HG03064 (cell line): ENCODE data around the gene LRIG1.

ENCODE experiments used
- ATAC-seq: cut with Tn5 transposase; IDR thresholded peaks from one replicate; pipeline ENCODE4 v1.9.1; 2021; ENCODE audit warnings: low read depth; ENCODE audit not compliant: unreplicated experiment

Gene LRIG1

DNA sequence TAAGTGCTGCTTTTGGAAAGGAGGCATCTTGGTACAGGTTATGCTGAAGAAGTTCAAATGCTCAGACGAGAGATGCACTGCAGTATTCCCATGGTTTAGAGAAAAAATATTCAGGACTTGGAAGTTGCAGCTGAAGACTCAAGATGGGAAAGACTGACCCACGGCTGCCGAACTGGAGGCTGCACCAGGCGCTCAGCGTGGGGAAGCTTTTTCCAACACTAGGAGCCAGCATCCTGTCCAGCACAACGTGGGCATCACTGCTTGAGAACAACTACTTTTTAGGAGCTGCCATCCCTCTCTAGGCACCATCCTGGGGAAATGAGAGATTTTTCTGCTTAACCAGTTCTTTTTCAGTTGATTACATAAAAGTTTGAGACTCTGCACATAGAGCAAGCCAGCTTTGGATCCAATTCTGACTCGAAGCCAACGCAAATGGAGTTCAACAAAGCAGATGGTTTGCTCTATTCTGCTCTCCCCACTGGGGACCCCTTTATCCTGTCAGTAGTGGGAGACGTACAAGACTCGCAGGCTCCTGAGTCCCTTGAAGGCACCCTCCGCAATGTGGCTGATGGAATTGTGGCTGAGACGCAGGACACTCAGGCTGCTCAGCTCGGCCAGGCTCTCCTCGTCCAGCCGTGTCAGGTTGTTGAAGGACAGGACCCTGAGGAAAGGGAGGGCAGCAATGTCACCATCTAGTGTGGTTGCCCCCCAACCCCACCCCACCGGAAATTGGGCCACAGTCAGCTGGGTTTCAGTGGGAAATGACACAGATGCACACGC lies 93.8 kb downstream of the LRIG1 start:
- ATAC-seq, result no peak

DNA sequence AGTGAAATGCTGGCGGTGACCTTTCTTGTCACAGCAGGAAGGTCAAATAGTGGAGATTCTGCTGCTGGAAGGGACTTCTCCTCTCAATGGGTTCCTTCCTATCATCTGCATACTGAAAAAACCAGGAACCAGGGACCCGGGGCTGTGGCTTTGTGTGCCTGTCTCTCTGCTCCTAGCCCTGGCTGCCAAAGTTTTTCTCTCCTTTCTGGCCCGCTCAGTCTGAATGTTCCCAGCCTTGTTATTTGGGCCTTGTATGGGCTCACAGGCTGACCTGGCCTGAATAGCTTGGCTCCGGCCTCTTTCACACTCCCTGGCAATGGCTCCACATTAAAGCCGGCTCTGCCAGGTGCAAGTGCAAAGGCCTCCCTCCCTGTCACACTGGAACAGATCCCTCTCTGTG lies 94.7 kb downstream of the LRIG1 start:
- no peak for ATAC-seq

DNA sequence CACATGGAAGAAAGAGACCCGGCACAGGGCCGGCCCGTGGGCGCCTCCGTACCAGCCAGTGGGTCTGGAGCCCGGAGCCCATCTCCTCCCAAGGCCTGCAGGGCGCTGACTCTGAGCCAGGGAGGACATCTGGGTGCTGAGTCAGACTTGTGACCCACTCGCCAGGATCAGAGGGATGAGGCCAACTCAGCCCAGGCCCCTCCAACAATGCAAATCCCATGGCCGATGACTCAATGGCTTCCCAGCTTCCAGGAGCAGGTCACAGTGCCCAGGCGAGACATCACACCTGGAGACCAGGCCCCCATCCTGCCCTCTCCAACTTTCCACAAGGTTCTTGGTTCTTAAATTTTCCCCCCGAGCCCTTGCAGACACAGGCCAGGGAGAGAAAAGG lies 95.1 kb downstream of the LRIG1 start:
- no peak for ATAC-seq

DNA sequence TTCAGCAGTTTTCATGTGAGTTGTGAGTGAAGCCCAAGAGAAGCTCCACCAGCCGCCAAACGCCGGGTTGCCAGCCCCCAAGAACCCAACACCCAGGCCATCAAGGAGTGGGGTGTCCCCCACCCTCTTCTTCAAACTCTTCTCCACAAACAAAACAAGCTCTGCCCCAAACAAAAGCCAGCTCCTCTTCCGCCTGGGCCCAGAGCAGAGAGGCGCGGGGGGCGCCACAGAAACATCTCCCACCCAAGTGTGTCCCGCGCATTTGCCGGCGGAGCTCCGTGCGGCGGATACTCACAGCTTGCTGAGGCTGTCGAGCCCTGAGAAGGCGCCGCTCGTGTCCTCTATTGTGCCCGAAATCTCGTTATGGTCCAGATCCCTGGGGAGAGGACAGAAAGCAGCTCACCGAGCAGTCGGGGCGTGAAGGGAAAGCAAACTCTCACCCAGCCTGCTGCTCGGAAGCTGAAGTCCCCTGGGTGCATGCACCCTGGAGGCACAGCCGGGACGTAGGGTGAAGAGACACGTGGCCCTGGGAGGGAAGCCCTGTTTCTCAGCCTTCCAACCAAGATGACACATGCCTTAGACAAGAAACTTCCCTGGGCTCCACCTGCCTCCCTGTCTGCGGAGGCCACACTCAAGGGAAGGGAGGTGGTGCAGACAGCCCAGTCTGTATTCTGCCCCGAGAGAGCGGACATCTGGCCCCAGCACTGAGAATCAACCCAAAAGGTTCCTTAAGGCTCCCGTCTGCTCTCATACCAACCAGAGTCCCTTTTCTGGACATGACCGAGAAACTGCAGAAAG lies 95.7 kb downstream of the LRIG1 start:
- ATAC-seq, result no peak

DNA sequence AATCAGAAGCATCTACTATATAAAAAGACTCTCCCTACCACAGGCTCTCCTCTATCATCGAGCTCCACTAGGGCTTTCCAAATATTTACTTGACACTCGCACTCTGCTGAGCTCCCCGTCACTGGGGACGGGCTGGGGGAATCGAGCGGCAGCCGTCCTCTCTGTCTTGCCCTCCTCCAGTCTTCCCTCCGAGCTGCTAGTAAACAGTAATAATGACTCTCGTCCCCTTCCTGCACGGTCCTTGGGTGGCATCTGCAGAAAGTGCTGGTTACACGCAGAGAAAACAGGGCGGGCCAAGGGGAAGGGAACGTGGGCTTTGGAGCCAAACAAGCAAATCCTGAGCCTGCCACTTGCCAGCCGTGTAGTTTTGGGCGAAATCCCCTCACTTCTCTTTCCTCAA lies 96.6 kb downstream of the LRIG1 start:
- no peak for ATAC-seq

DNA sequence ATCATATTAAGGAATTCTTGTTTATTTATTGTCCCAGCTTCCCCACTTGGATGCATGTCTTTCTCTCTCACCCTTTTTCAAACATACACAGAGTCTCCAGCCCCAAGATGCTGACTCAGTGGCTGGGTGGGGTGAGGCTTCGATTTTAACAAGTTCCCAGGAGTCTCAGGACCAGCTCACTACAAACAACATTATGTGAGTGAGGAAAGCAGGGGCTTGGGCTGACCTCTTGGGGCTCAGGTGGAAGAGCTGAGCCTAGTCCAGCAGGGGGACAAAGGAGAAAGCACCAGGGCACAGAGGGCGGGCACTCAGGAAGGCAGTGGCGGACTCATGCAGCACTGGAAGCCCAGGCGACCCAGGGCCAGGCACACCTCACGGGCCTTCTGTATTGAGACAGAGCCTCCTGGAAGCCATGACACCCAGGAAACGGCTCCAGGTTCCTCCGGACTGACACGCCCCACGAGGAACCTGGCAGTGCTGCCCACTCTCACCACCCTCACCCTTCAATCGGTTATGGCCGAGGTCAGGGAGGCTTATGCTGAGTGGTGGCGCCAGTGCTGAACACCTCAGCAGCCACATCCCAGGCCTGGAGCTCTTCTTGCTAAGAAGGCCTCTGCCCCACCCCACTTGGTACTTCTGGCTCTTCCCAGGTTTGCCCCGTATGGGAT lies 97.4 kb downstream of the LRIG1 start:
- no peak for ATAC-seq

DNA sequence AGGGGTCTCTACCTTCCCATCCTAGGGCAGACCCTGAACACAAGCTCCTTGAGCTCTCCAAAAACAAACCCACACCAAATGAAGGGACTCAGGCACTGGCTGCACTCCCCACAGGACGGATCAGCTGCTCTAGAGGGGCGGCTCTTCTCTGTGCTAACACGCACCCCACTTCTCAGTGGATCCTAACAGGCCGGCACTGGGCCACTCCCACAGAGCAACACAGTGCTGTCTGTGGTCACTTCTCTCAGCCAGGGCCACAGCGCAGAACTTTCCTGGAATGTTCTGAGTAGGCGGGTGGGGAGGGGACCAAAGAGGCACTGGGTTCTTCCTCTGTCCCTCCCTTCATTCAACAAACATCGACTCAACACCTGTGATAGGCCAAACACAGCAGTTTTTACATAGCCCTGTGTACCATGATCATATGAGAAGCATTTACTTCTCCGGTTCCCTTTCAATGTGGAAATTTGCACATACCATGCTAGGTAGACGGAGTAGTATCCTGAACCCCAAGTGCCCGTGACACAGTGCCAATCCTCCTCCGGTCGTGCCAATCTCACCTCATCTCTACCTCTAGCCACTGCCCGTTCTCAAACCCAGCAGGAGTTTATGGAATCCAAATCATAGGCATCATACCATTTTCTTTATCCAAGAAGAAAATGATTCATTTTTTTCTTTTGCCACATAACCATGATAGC lies 98.1 kb downstream of the LRIG1 start:
- no peak for ATAC-seq

DNA sequence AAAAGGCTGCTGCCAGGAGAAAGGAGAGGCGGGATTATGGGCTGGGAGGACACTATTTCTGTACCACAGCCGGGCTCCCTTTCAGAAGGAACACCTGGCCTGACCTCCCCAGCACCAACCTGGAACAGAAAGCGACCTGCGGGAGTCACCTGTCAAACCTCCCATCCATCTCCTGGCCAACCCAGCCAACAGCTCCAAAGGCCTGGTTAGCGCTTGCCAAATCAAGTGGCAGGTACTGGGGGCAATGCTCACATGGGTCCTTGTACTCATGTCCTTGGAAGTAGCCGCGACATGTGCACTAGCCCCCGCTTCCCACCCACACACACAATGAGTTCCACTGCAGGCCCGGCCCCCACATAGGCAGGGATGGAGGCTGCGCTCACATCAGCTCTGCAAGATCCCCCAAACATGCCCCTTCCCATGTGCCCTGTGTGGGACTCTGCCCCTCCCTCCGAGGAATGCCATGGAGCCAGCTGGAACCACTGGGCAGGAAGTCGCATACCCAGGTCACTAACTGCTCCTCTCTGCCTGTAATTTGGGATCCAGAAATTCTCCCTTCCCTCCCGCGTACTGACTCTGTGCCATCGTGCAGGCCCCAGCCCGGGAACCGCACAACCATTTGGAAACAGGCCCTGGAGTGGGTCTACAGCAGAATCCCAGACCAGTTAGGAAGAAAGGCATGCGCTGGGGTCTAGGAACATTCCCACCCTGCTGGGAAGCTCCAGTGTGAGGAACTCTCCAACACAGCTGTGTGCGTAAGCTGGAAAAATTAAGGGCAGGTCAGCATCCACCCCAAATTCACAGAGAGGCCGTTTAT lies 98.9 kb downstream of the LRIG1 start:
- ATAC-seq, result no peak

DNA sequence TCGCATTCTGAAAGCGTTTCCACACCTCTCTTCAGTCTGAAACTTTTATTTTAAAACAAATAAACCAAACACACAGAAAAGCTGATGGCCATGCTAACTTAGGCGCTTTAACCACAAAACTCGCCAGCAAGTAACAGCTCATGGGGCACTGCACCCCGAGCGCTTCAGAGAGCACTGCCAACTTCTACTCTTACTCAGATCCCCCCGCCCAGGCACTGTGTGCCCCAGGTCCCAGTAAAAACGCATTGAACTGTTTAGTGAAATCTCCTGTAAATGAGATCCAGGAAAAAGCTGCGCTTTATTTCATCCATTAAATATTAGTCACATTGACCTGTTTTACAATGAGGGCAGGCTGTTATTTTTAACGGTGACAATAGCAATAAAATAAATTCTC lies 99.7 kb downstream of the LRIG1 start:
- no peak for ATAC-seq

DNA sequence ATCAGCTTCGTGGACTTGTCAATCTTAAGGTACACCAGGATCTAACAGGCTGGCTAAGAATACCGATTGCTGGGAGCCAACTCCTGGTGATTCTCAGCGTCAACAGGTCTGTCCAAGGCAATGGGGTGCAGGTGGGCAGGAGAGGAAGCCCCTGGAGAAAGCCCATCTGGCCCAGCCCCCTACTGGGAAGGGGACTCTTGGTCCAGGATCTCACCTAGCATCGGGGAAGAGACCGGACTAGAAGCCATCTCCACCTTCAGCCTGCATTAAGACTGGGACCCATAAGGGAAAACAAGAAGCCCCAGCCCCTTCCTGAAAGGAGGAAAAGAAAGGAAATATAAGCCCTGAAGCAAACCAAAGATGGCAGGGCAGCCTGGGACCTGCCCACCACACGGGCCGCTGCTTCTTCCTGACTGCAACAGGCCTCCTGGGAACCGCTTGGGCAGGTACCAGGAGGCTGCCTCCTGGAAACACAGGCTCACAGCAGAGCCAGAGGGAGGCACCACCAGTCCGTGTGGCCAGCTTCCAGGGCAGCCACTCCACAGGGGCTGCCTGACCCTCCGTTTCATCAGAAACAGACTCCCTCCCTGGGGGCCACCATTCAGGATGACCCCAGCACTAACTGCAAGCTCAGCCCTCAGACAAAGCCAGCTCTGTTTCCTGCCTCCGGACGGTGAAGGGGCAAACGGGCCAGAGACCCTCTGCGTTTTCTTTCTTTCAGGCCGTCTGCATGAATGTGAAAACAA lies 100.2 kb downstream of the LRIG1 start:
- no peak for ATAC-seq

DNA sequence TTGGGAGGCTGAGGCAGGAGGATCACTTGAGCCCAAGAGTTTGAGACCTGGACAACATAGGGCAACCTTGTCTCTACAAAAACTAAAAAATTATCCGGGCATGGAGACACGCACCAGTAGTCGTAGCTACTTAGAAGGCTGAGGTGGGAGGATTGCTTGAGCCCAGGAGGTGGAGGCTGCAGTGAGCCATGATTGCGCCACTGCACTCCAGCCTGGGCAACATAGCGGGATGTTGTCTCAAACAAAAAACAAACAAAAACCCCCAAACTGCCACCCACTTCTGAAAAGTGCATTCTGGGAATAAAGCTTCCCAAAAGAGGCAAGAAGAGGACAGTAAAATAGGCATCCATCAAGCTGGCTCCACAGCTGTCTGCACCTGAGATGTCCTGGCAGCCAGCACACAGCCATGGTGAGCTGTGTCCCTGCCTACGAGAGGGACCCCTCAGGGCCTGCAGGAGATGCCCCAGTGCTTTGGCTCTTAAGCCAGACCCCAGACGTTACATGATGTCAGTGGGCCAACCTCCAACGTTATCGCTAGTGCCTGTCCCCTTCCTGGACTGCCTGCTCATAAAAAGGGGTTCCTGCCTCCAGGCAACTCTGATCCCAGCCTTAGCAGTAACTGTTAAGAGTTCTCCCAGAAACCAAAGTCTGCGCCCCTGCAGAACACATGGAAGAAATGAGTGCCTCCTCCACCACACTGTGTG lies 101.1 kb downstream of the LRIG1 start:
- ATAC-seq, result no peak

DNA sequence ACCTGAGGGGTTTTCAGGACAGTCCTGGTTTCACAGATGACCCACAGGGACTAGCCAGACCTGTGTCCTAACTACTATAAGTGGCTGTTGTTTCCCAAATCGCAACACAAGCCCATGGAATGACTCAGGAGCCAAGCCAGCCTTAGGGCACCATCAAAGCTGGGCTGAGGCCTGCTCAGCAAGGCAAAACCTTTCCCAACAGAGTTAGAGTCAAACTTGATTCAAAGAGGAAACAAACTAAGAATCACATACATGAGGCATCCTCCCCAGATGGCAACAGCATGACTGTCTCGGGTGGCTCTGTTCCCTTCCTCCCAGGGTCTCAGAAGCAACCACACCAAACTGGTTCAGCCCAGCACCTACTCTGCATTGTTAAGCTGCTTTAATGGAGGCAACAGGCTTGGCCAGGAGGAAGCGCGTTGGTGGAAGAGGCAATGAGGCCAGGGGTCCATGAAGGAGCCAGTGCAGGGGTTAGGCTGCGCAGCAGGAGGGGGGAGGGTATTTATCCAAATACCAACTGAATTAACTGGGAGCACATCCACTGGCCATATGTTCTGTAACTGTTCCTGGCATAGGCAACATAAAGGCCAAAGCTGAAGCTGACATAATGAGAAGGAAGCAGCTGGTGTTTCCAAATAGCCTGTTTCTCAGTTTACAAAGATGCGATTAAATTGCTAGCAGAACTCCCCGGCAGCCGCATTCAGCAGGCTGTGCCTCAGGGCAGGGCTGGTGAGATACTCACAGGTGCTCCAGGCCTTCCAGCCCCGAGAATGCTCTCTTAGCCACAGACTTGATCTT lies 102.4 kb downstream of the LRIG1 start:
- ATAC-seq, result no peak

DNA sequence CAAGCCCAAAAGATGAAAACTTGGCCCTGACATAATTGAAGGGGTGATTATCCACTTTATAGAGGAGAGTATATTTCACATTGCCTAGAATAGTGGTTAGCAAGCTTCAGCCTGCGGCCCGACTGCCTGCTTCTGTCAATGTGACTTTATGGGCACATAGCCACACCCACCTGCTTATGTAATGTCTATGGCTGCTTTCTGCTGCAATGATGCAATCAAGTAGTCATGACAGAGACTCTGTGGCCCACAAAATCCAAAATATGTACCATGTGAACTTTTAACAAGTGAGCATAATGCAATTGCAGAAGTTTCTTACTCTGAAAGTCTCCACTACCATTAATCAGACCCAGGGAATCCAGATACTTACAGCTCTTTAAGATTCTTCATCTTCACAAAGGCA lies 103.1 kb downstream of the LRIG1 start:
- no peak for ATAC-seq

DNA sequence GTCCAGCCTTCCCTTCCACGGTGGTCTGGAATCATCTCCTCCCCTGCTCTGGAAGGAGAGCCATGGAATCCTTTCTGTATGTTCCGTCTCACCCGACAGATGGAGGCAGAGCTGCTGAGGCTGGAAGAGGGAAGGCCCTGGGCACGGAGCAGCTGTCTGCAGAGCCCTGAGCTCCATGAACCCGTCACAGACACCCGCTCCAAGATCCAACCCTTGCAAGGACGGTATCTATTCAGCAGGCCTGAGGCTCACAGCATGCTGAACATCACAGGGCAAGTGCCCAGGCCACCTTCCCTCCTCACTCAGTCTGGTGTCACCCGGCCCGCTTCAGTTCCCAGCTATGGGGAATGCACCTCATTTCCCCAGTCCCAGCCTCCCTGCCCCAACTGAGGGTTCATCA lies 103.9 kb downstream of the LRIG1 start:
- no peak for ATAC-seq

DNA sequence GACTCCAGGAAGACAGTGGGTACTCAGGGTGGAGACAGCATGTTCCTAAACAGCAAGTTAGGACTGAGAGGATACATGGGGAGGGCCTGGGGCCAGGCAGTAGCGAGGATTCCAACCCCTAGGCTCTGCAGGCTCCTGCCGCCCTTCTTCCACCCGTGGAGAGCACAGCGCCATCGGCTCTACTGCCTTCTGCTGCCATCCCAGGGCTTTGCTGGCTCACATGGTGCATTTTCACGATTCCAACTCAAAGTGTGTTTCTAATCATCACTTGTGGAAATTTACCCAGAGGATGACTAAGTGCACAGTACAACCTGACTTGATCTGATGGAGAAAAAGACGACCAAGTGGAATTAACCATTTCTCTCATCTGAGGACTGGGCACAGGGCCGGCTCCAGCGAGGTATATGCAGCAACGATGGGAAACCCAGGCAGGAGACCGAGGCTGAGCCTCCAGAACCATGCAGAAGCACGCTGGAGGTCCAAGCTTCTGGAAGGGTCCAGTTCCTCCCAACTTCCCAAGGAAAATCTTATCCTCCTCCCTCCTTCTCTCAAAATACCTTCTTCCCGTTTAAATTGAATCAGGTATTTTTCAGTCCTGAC lies 104.6 kb downstream of the LRIG1 start:
- ATAC-seq, result no peak

DNA sequence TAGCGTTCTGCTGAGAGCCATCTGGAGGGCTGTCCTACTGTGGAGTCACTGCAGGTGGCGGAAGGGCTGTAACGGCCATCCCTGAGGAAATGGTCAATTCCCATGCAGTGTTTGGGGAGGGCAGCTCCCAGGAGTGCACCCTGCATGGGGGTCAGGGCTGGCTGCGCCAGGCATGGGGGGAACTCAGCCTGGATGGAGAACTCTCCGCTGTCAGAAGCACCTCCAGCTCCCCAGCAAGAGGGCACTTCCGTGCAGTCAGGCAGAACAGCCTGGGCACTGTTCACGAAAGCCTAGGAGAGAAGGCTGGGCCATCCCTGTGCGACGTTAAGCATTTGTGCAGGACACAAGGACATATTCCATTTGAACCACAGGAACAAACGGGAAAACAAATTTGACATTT lies 105.2 kb downstream of the LRIG1 start:
- ATAC-seq, result no peak

DNA sequence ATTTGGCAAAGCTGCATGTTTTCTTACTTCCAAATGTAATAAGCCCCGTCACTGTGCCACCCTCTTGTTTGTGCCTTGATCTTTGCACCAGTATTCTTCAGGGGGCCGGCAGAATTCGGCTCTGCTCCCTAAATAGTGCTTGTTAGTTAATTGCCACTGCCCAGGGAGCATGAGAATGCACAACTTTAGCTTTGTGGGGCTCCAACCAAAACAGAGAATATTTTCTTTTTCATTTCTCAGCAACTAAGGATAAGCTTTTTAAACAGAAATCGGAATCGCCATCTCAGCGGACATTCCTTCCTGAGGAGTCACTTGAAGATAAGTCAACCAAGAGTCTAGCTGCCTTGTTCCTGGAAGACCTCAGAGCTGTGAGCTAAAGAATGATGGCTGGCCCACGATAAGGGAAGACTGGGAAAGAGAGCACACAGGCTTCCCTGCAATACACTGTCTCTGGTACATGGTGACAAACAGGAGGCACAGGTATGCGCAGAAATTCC lies 106.0 kb downstream of the LRIG1 start:
- no peak for ATAC-seq
